ENCODE measurements around the gene SELP.
A peak's percentile ranks its signal among the peaks of the same experiment; 100 is the strongest.
"Not testable (repeated sequence)": the region's sequence is repeated elsewhere in the genome, so short reads cannot be mapped to it uniquely, and the experiment has no call there.

The SELP gene

GRCh38 chr1:169630006-169630405, at the start of gene SELP:
Gene SELP, minus strand, starts transcription at chr1:169630124. Its CDS starts 50 bp downstream, at chr1:169630074.
- DNase-seq = no peak

DNA sequence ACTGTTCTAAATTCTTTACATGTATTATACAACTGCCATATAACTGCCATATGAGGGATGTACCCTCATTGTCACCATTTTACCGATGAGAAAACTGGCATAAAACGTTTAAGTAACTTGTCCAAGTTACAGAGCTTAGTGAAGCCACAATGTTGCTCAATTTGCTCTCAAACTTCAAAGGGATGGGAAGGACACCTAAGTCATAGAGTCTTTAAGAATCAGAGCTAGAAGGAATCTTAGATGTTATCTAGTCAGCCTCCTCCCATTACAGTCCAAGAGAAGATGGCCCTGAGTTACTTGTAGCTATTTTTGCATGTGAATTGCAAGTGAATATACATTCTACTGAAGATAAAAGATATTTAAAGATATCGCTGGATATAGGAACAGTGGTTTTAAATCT, 49.8 kb upstream of the SELP start:
- DNase-seq = no peak

- DNase-seq = no peak
Observed at GRCh38 chr1:169676001-169676400, 46.1 kb upstream of the SELP start.

- no peak for DNase-seq
Observed at GRCh38 chr1:169670836-169671235, 40.9 kb upstream of the SELP start.

DNA sequence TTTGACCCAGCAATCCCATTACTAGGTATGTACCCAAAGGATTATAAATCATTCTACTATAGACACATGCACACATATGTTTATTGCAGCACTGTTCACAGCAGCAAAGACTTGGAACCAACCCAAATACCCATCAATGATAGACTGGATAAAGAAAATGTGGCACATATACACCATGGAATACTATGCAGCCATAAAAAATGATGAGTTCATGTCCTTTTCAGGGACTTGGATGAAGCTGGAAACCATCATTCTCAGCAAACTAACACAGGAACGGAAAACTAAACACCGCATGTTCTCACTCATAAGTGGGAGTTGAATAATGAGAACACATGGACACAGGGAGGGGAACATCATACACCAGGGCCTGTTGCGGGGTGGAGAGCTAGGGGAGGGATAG, 40.3 kb upstream of the SELP start:
- not testable (repeated sequence) for DNase-seq

DNA sequence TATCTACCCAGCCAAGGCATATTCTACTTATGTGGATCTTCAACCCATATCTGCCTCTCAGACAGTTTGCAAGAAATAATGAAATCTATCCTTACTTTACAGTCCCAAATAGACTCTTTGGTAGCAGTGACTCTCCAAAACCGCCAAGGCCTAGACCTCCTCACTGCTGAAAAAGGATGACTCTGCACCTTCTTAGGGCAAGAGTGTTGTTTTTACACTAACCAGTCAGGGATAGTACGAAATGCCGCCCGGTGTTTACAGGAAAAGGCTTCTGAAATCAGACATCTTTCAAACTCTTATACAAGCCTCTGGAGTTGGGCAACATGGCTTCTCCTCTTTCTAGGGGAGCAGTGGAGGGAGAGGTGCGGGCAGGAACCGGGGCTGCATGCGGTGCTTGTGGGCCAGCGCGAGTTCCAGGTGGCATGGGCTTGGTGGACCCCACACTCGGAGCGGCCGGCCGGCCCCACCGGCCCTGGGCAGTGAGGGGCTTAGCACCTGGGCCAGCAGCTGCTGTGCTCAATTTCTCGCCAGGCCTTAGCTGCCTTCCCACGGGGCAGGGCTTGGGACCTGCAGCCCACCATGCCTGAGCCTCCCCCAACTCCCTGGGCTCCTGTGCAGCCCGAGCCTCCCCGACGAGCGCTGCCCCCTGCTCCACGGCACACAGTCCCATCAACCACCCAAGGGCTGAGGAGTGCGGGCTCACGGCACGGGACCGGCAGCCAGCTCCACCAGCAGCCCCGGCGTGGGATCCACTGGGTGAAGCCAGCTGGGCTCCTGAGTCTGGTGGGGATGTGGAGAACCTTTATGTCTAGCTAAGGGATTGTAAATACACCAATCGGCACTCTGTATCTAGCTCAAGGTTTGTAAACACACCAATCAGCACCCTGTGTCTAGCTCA, 38.0 kb upstream of the SELP start:
- DNase-seq = not testable (repeated sequence)

GRCh38 chr1:169667227-169667639, 37.3 kb upstream of the SELP start:
- not testable (repeated sequence) for DNase-seq

DNA sequence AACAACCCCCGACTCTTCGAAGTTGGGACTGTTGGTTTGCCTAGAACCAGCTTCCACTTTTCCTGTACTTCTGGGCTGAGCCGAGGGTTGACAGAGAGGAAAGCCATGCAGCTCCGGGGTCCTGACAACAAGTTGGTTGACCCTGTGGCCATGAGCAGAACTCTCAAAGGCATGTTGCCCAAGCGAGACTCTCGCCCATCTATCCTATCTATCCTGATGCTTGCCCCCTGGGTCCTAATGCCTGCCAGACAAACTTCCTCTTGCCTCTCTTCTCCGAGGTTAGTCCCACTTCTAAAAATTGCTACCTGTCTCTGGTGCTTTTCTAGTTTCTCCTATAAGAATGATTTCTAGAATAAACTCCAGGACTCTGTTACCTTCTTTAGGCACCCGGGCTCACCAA, 32.8 kb upstream of the SELP start:
- not testable (repeated sequence) for DNase-seq

DNA sequence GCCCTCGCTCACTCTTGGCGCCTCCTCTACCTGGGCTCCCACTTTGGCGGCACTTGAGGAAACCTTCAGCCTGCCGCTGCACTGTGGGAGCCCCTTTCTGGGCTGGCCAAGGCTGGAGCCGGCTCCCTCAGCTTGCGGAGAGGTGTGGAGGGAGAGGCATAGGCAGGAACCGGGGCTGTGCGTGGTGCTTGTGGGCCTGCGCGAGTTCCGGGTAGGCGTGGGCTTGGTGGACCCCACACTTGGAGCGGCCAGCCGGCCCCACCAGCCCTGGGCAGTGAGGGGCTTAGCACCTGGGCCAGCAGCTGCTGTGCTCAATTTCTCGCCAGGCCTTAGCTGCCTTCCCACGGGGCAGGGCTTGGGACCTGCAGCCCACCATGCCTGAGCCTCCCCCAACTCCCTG, 31.1 kb upstream of the SELP start:
- DNase-seq = not testable (repeated sequence)

GRCh38 chr1:169658777-169659176, 28.9 kb upstream of the SELP start:
- not testable (repeated sequence) for DNase-seq

DNA sequence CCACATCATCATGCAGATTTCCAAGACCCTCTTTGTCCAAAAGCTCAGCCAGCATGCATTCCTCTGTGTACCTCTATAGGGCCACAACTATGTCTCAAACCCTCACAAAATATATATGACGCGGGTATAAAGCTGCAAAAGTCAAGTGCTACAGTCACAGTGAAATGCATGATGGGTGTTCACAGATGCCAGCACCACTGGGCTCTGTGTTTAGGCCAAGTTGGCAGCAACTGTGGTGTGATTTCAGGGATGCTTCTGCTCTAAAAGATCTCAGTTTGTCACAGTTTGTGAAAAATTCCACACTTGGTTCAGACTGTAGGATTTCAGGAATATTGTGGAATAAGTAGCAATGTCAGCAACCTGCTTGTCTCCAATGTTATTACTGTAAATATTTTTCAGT, 23.9 kb upstream of the SELP start:
- peak in 1 of 14 donors; percentile 0 for DNase-seq

DNA sequence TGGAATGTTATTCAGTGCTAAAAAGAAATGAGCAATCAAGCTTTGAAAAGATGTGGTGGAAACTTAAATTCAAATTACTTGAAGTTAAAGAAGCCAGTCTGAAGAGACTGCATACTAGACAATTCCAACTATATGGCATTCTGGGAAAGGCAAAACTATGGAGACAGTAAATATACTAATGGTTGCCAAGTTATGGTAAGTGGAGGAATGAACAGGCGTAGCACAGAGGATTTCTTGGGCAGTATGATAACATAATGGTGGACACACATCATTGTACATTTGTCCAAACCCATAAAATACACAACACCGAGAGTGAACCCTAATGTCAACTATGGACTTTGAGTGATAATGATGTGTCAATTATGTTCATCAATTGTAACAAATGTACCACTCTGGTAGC, 21.1 kb upstream of the SELP start:
- no peak for DNase-seq

- DNase-seq = no peak
Observed at GRCh38 chr1:169650551-169650950, 20.6 kb upstream of the SELP start.

DNA sequence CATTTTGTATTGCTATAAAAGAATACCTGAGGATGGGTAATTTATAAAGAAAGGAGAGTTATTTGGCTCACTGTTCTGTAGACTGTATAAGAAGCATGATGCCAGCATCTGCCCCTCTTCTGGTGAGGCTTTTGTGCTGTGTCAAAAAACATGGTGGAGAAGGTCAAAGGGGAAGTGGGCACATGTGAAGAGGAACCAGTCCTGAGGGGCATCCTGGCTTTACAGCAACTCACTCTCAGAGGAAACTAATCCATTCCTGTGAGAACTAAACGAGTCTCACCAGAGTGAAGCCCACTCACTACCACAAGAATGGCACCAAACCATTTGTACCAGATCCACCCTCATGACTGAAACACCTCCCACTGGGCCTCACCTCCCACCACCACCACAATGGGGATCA, 18.8 kb upstream of the SELP start:
- DNase-seq = no peak

DNA sequence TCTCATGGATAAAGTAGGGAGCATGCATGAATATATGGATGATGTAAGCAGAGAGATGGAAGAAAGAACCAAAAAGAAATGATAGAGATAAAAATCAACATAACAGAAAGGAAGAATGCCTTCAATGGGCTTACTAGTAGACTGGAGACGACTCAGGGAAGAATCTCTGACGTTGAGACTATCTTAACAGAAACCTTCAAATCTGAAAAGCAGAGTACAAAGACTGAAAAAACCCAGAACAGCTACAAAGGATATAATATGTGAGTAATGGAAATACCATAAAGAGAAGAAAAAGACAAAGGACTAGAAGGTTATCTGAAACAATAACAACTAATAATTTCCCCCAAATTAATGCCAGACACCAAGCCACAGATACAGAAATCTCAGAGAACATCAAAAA, 18.3 kb upstream of the SELP start:
- no peak for DNase-seq

DNA sequence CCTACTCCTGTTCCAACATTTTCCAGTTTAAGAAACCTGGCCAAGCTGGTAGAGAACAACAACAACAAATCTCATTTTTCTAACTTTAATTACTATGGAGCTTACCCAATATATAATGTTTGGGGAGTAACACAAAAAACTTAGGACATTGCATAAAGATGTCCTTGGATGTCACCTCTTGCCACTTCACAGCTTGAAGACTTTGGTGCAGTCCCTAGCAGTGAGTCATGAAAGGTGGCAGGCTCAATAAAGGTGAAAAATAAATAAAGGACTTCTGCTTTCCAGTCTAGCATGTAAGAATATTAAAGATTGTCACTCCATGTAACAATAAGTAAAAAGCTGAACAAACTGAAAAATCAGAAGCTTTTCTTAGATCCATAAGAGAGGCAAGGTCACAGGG, 17.6 kb upstream of the SELP start:
- DNase-seq = no peak

- DNase-seq = no peak
Observed at GRCh38 chr1:169644297-169644696, 14.4 kb upstream of the SELP start.

DNA sequence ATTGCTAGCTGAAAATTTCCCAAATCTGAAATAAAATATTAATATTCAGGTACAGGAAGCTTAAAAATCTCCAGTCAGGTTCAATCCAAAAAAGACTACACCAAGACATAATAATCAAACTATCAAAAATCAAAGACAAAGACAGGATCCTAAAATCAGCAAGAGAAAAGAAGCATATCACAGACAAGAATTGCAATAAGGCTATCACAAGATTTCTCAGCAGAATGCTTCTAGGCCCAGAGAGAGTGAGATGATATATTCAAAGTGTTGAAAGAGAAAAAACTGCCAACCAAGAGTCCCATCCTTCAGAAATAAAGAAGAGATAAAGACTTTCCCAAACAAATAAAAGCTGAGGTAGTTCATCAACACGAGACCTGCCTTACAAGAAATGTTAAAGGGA, 5.0 kb upstream of the SELP start:
- DNase-seq = no peak

DNA sequence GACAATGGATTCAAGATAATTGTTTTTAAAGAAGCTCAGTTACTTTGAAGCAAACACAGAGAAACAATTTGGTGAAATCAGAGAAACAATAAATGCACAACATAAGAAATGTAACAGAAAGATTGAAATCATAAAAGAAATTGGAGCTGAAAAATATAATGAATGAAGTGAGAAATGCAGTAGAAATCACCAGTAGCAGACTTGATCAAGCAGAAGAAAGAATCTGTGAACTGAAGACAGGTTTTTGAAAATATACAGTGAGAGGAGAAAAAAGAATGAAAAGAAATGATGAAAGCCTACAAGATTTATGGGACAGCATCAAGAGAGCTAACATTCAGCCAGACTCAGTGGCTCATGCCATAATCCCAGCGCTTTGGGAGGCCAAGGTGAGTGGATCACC, 4.2 kb upstream of the SELP start:
- DNase-seq = no peak

GRCh38 chr1:169631249-169631648, 1.3 kb upstream of the SELP start:
- DNase-seq = no peak

- no peak for DNase-seq
Observed at GRCh38 chr1:169624912-169625311, 5.0 kb downstream of the SELP start.

DNA sequence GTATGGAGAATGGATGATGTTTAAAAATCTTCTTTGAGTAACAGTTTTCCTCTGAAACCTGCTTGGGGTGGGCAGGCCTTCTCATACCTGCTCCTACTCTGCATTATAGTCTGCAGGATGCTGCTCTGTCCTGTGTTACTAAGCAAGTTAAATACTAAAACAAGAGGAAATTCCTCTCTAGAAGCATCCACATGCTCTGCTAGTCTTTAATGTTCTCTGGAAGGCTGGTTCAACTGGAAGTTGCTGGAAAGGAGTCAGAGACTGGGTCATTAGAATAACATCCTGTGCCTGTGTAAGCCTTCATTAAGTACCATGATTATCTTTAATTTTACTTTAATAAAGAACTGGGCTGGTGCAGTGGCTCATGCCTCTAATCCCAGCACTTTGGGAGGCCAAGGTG, 5.8 kb downstream of the SELP start:
- DNase-seq = no peak

DNA sequence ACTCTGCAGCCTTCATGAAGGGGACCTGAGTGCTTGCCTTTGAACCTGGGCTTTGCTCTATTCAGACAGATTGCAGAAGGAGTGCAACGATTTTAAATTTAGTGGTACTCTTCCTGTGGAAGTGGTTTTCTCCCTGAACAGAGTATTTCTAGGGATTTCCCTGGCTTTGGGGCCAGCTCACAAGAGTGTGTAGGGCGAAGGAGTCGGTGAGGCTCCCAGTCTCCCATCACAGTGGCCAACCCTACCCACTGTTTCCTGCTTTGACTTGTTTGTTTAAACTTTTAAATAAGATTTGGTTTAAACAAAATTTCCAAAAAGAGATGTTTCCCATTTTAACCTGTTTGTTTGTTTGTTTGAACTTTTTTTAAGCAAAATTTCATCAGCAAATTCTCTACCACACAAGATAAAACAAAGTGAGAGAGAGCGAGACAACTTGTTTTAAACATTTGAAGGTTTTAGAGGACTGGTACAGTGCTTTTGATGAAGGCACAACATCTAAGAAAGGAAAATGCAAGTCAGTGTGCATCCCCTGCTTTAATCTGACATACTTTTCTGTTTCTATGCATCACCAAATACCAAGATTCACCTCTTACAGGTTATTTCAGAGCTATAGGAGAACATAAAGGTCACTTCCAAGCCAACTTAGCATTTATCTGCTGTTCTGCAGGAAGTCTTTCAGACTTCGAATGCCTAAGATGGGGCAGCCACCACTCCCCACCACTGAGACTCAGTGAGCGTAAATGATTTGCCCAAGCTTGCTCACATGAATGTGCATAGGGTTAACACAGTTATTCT, 6.6 kb downstream of the SELP start:
- DNase-seq = no peak

GRCh38 chr1:169620565-169620964, 9.4 kb downstream of the SELP start:
- DNase-seq = no peak

Data from C1 segment of cervical spinal cord (tissue), 14 donors.